ENCODE measurements around the gene IGFBP2.
A peak's percentile ranks its signal among the peaks of the same experiment; 100 is the strongest.

IGFBP2 gene

GRCh38 chr2:216661639-216662375, 28.6 kb downstream of the IGFBP2 start:
- peak; percentile 34 for DNase-seq (ENCODE audit: low read depth)

- no peak for DNase-seq (ENCODE audit: low read depth)
Observed at GRCh38 chr2:216663106-216663505, 29.9 kb downstream of the IGFBP2 start.

GRCh38 chr2:216663846-216664245, 30.6 kb downstream of the IGFBP2 start:
- DNase-seq (ENCODE audit: low read depth) = no peak

GRCh38 chr2:216664593-216665034, 31.4 kb downstream of the IGFBP2 start:
- no peak for DNase-seq (ENCODE audit: low read depth)

GRCh38 chr2:216665242-216665641, 32.0 kb downstream of the IGFBP2 start:
- peak; percentile 24 for DNase-seq (ENCODE audit: low read depth)

GRCh38 chr2:216665717-216666116, 32.5 kb downstream of the IGFBP2 start:
- no peak for DNase-seq (ENCODE audit: low read depth)

GRCh38 chr2:216666461-216667233, 33.4 kb downstream of the IGFBP2 start:
- DNase-seq (ENCODE audit: low read depth) = peak; percentile 51

- no peak for DNase-seq (ENCODE audit: low read depth)
Observed at GRCh38 chr2:216670266-216671080, 37.3 kb downstream of the IGFBP2 start.

GRCh38 chr2:216671081-216671411, 37.8 kb downstream of the IGFBP2 start:
- no peak for DNase-seq (ENCODE audit: low read depth)

GRCh38 chr2:216671791-216672343, 38.6 kb downstream of the IGFBP2 start:
- DNase-seq (ENCODE audit: low read depth) = no peak

GRCh38 chr2:216672466-216672865, 39.2 kb downstream of the IGFBP2 start:
- no peak for DNase-seq (ENCODE audit: low read depth)

GRCh38 chr2:216673021-216673420, 39.8 kb downstream of the IGFBP2 start:
- no peak for DNase-seq (ENCODE audit: low read depth)

GRCh38 chr2:216673609-216674008, 40.4 kb downstream of the IGFBP2 start:
- no peak for DNase-seq (ENCODE audit: low read depth)

GRCh38 chr2:216674376-216674775, 41.2 kb downstream of the IGFBP2 start:
- no peak for DNase-seq (ENCODE audit: low read depth)

- no peak for DNase-seq (ENCODE audit: low read depth)
Observed at GRCh38 chr2:216676630-216677029, 43.4 kb downstream of the IGFBP2 start.

GRCh38 chr2:216677439-216678097, 44.3 kb downstream of the IGFBP2 start:
- no peak for DNase-seq (ENCODE audit: low read depth)

- DNase-seq (ENCODE audit: low read depth) = no peak
Observed at GRCh38 chr2:216678098-216678465, 44.9 kb downstream of the IGFBP2 start.

GRCh38 chr2:216678813-216679657, 45.8 kb downstream of the IGFBP2 start:
- DNase-seq (ENCODE audit: low read depth) = no peak

- no peak for DNase-seq (ENCODE audit: low read depth)
Observed at GRCh38 chr2:216679658-216680024, 46.4 kb downstream of the IGFBP2 start.

- DNase-seq (ENCODE audit: low read depth) = no peak
Observed at GRCh38 chr2:216680951-216681629, 47.9 kb downstream of the IGFBP2 start.
